Ovary (tissue), 3 donors: Measurements from ENCODE around the gene STKLD1.

ENCODE experiments used
- CTCF ChIP-seq, 3 donors: fragments of 450-650 bp in 2 of 3; fragments of 200-600 bp in 1 of 3; IDR thresholded peaks; one replicate each; pipeline versions ENCODE4 v1.5.1 to v1.8.0; 2016 to 2022; ENCODE audit warnings: antibody characterized with exemption in 3 of 3, mild to moderate bottlenecking in 1 of 3
- EP300 ChIP-seq: sonication (generic); formaldehyde crosslinking; IDR thresholded peaks from one replicate; pipeline ENCODE4 v1.6.1; 2017; ENCODE audit warnings: antibody characterized with exemption
- POLR2A ChIP-seq: fragments of 450-650 bp; IDR thresholded peaks from one replicate; pipeline ENCODE4 v1.6.1; 2017; ENCODE audit warnings: antibody characterized with exemption, mild to moderate bottlenecking, moderate library complexity
- donor health status: DM: no; HTN: no; CAD: no.

- TF ChIP-seq EP300 (no peak), CTCF (IDR thresholded peaks at IDR 0.05) (no peak), POLR2A (no peak)
These were observed 77.5 kb downstream of the STKLD1 start for GRCh38 chr9:133453651-133454050.
